NCI-H1930 (cell line): ENCODE measurements around the gene SPATA31C1.
"Not testable (repeated sequence)": the region's sequence is repeated elsewhere in the genome, so short reads cannot be mapped to it uniquely, and the experiment has no call there.

Experiments
- DNase-seq, 2 experiments: peaks; one replicate each; lab custom pipeline; 2025; lab: John Stamatoyannopoulos, UW

SPATA31C1 gene

GRCh38 chr9:87917662-87918061, at the start of gene SPATA31C1:
Gene SPATA31C1 (plus strand): TSS chr9:87917962.
- DNase-seq, result not testable (repeated sequence)

- DNase-seq, result no peak
Measured at GRCh38 chr9:87868175-87868574, 49.6 kb upstream of the SPATA31C1 start.

DNA sequence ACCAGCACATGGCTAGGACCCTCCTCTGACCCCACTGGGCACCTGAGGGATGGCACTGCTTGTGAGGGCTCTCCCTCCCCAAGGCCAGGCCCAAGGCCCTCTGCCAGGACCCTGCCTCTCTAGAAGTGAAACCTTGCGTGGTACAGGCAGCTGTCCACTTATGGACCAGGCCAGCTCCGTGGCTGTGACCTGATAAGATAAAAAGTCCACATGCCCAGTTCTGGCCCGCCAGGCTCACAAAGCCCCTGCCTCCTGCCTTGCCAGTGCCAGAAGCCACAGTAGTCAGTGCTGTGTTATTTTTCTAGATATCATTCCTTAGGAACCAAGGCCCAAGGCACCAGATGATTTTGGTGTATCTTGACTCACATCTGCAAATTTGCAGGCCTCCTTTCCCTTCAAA, 49.1 kb upstream of the SPATA31C1 start:
- DNase-seq, result no peak

GRCh38 chr9:87869082-87869481, 48.7 kb upstream of the SPATA31C1 start:
- no peak for DNase-seq

DNA sequence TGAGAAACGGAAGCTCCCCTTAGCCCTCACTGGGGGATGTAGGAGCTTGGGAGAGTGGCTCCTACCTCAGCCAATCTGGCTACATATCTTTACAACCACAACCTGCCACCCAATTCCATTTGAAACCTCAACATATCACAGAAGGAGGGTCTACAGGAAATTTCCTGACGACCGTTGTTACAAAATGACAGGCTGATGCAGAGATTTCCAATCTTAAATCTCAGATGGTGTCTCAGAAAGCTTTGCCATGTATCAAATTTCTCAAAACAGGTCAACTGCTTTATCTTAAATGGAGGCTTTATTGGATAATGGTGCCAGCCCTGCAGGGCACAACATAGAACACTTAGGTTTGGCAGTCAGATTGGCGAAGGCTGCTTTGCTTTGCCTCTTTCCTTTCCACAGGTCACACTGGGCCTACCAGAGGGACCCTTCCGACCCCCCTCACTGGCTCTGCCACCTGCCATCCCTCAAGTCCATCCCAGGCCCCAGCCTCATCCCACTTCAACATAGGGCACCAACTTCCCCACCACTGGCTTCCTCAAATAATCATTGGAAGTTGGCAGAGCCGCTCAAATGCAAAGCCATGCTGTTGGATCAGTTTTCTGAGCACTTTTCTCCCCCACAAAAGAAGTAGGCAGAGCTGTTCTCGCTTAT, 46.2 kb upstream of the SPATA31C1 start:
- DNase-seq, result no peak

- no peak for DNase-seq
Measured at GRCh38 chr9:87872079-87872624, 45.6 kb upstream of the SPATA31C1 start.

DNA sequence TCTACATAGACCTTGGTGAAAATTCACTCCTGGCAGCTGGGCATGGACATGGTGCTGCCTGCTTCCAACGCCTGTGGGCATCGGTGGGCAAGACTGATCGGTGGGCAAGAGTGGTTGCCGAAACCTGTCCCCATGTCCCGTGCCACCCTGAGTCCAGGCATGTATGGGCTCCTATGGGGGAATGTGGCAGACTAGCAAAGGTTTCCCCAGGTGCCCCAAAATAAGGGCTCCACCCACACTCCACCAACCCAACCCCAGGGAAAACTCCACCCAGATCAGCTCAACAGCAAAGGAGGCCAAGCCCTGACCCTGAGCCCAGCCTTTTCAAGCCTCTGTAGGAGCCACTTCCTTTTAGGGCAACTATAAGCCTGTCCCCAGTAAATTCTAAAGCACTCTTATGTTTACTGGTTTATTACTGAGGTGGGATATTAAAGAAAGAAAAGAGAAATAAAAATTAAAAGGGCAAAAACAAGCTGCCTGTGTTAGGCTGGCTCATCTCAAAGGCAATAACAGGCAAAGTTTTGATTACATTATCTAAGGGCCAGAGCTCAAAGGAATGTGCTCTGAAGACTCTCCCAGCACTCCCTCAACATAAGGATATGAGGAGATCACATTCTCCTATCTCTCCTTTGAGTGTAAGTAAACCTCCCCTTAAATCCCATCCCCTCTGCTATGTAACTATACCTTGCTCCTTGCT, 44.0 kb upstream of the SPATA31C1 start:
- DNase-seq, result no peak

GRCh38 chr9:87874304-87874623, 43.5 kb upstream of the SPATA31C1 start:
- no peak for DNase-seq

GRCh38 chr9:87875060-87875459, 42.7 kb upstream of the SPATA31C1 start:
- no peak for DNase-seq

DNA sequence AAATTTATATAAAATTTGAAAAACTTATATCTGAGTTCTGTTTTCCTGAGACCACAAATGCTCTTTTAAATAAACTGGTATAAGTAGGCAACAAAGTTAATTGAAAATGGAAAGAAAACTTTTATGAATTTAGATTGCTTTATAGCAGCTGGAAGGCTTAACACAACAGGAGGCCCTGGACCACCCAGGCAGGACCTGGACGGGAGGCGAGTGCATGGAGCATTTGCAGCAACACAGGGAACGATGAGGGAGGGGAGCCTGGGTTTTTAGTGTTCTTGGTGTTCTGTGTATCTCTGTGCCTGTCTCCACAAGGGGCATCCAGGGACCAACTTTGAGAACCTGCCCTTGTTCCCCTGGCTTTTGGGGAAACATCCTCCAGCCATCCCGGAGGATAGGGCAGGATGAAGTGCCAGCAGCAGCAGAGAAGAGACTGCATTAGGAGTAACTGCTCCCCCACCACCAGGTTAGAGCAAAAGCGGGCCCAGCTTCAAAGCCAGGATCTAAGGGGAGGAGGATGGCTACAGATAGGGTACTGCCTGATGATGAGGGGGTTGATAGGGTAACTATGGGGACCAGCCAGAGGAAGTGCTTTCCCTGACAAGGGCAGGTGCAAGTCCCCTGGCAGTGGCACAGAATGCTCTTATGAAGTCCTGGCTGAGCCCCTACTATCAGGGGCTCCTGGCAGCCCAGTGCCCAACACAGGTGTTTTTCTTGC, 41.8 kb upstream of the SPATA31C1 start:
- no peak for DNase-seq

- no peak for DNase-seq
Measured at GRCh38 chr9:87876708-87877107, 41.1 kb upstream of the SPATA31C1 start.

DNA sequence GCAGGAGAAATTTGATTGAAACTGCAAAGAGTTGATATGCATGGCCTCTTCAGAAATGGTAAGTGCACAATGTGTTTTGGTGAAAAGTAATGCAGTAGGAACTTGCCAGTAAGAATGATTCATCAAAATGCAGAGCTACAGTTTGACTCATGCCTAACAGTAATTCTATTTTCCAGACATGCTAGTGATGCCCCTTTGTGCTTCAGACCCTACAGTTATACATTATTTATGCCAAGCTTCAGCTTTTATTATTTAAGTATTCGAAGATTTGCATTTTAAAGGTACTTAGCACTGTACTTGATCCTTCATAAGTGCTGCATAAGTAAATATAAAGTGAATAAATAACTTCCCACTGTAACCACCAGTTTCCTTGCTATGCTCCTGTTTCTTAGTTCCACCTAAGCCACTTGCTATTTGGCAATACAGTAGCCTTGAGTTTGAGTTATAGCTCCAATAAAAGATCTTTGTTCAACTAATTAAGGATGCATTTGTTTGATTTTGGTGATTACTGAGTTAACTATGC, 38.7 kb upstream of the SPATA31C1 start:
- no peak for DNase-seq

- no peak for DNase-seq
Measured at GRCh38 chr9:87880116-87880515, 37.6 kb upstream of the SPATA31C1 start.

DNA sequence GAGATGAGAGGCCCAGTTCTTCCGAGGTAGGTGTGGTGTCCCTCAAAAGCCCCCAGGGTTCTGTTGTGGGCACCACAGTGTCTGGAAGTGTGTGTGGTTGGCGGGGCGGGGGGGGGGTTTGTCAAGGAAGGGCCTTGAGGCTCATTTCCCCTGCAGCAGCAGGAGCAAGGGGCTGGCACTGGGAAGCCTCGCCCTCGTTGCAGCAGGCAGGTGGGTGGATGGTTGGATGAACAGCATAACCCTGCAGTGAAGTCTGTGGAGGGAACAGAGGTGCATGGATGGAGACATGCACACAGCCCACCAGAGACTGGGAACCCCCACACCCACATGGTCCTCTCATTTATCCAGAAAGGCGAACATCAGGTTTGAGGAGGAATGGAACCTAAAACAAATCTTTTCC, 37.1 kb upstream of the SPATA31C1 start:
- DNase-seq, result no peak

GRCh38 chr9:87882627-87883026, 35.1 kb upstream of the SPATA31C1 start, which contains the start of gene SPATA31E1:
Gene SPATA31E1 (plus strand): TSS chr9:87882877. CDS start chr9:87882892, 15 bp downstream.
- DNase-seq, result no peak

- DNase-seq, result no peak
Measured at GRCh38 chr9:87883274-87883673, 34.5 kb upstream of the SPATA31C1 start.

DNA sequence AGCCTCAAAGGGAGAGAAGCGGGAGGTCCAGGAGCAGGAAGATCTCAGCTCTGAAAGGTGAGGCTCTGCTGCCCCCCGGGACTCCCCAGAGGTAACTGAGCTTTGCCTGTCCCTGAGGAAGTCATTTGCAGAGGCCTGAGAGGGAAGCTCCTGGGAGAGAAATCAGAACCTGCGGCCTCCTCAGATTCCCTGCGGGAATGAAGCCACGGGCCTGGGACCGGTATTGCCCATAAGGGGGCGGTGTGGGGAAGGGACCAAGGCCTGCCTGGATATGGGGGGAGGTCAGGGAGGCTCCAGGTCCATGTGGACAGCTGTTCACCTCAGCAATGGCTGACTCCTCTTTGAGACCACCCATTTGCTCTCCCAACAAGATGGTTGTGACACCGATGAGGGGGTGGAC, 33.8 kb upstream of the SPATA31C1 start:
- peak; percentile 4 to 18 for DNase-seq

GRCh38 chr9:87884578-87885459, 32.9 kb upstream of the SPATA31C1 start:
- DNase-seq, result no peak

- no peak for DNase-seq
Measured at GRCh38 chr9:87885484-87886189, 32.1 kb upstream of the SPATA31C1 start.

DNA sequence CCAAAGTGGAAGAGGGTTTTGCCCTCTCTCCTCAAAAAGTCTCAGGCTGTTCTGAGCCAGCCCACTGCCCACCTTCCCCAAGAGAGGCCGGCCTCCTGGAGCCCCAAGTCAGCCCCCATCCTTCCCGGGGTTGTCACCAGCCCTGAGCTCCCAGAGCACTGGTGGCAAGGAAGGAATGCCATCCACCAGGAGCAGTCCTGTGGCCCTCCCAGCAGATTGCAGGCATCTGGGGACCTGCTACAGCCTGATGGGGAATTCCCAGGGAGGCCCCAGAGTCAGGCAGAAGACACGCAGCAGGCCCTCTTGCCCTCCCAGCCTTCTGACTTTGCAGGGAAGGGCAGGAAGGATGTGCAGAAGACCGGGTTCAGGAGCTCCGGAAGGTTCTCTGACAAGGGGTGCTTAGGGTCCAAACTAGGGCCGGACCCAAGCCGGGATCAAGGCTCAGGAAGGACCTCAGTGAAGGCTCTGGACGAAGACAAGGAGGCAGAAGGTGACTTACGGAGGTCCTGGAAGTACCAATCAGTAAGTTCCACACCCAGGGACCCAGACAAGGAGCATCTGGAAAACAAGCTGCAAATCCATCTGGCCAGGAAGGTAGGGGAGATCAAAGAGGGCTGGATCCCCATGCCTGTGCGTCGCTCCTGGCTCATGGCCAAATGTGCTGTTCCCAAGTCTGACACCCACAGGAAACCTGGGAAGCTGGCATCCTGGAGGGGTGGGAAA, 31.4 kb upstream of the SPATA31C1 start:
- no peak for DNase-seq
